NCI-H526 treated with DMSO at 0.1 percent for 48 hours (cell line): ENCODE results near the gene BRIP1.

Experiments used
- DNase-seq: peaks from one replicate; lab custom pipeline; 2025; lab: John Stamatoyannopoulos, UW

BRIP1 gene

GRCh38 chr17:61662186-61662585 lies 201.1 kb downstream of the BRIP1 start:
- DNase-seq = no peak

DNA sequence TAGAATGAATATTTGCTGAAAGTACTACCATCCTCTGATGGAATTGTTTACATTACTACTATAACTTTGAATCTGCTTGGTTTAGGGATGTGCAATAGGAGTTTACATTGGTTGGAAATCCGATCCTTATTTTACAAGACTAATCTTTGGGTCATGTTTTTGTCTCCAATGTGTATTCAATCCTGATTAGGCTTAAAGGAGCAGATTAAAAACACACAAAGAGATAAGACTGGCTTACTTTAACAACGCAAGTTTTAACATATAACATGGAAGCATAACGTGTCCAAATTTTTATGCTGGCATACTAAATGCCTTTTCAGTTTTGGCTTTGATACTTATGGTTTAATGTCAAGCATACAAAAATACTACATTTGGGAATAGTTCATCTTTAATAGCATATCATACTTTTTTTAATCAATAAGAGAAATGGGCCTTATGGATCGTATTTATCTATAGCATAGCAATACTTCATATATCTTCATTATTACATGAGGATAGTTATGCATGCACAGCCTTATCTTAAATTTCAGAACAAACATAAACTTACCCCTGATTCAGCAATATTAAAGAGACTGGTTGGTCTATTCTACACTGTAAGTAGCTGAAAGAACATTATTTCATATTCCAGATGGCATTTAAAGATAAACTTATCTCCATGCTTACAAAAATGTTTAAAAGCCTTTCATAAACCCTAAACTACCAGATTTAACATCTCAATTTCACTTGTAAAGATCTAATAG lies 202.4 kb downstream of the BRIP1 start:
- no peak for DNase-seq

GRCh38 chr17:61659437-61659836 lies 203.9 kb downstream of the BRIP1 start:
- DNase-seq = no peak

DNA sequence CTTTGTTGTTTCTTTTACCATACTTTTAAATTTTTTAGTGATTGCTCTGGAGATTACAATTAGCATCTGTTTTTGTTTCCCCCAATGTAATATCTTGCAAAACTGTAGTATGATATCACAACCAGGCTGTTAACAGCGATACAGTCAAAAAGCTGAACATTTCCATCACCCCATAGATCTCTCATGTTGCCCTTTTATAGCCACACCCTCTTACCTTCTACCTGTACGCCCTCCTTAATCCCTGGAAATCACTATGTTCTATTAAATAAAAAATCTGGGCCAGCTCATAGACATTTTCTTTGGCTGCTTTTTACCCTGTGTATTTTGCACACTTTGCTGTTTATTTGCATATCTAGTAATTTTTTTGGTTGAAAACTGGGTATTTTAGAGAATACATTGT lies 205.1 kb downstream of the BRIP1 start:
- DNase-seq = no peak

DNA sequence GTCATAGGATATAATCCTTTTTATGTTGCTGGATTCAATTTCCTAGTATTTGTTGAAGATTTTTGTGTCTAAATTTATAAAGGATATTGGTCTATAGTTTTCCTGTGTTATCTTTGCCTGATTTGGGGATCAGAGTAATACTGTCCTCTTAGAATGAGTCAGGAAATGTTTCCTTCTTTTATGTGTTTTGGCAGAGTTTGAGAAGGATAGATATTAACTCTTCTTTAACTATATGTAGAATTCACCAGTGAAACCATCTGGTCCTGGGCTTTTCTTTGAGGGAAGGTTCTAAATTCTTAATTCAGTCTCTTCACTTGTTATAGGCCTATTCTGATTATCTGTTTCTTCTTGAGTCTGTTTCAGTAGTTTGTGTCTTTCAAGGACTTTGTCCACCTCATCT lies 206.0 kb downstream of the BRIP1 start:
- DNase-seq = no peak

GRCh38 chr17:61656721-61657217 lies 206.6 kb downstream of the BRIP1 start:
- no peak for DNase-seq

- no peak for DNase-seq
Observed at GRCh38 chr17:61650749-61651148, 212.6 kb downstream of the BRIP1 start.

GRCh38 chr17:61648587-61648986 lies 214.7 kb downstream of the BRIP1 start:
- DNase-seq = no peak

GRCh38 chr17:61647047-61647446 lies 216.3 kb downstream of the BRIP1 start:
- DNase-seq = no peak

- no peak for DNase-seq
Observed at GRCh38 chr17:61646482-61646881, 216.8 kb downstream of the BRIP1 start.

DNA sequence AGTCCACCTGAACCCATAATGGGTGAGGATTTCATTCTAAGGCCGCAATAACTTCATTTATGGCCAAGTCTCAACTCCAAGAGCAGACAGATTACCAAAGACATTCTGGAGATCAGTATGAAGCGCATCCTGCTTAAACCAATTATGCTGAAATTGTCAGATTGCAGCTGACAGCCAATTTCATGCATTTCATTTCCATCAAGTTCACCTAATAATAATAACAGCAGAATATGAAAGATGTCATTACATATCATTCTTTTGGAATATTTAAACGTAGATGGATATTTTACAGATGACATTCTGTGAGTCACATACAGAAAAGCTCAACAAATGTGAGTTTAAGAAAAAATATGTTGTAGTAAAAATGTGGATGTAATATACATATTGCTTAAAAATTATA lies 217.4 kb downstream of the BRIP1 start:
- DNase-seq = no peak

DNA sequence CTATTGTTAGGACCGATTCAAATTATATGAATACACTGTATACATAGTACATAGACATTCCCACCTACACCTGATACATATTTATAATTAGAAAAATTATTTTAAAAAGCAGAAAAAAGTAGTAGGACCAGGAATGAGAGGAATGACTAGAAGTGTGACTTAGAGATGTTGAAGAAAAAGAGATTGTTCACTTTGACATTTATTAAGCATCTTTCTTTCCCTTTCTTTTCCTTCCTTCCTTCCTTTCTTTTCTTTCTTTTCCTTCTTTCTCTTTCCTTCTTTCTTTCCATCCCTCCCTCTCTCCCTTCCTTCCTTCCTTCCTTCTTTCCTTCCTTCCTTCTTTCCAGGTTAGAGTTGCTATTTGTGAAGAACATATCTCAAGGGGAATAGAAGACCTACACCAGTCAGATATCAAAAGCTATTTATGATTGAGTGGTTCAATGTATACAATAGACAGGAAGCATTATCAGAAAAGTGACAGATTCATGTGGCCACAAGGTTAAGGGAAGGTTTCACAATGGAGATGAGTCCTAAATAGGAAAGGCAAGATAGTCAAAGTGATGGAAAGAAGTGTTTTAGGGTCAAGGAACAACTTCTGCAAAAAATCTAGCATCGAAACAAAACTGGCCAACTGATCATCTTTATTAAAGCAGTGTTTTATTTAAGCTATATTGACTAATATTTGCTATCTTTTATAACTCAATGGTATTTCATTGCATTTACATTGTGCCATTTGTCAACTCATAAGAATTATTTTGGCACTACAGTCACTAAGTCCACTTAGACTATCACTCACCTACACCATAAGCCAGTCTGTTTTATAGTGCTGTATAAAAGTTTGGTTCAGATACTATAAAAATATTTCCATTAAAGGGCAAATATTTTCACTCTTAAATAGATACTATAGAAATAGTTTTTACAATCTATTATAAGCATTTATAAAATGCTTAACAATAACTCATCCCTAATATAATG lies 218.2 kb downstream of the BRIP1 start:
- no peak for DNase-seq

DNA sequence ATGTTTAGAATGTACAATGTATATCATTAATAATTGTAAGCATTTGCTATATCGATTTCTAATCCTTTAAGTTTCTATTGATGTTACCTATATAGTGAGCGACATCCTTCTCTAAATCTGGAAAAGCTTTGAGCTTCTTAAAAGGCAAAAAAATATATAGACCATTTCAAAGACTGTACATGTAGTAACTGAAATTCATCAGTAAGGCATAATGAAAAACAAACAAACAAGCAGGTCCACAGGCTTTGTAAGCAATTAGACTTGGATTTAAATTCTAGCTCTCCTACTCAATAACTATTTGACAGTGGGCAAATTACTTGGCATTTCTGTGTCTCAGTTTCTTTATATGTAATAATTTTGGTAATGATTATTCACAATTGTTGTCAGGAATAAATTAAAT lies 220.6 kb downstream of the BRIP1 start:
- no peak for DNase-seq

DNA sequence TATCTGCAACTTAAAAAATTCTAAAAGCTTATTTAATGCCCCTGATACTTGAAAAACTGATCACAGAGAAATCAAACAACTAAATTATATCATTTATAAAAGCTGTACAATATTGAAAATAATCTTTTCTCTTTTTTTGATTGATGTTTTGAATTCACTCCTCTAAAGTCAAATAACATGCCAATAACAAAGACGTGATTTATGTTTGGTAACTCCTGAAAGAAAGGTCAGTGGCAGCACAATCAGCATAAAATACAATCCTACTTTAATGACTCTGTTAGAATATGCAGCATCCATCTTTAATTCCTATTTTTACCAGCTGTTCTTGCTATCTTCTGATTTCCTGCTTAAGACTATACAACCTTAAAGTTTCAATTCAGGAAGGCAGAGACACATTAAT lies 221.6 kb downstream of the BRIP1 start:
- DNase-seq = no peak

DNA sequence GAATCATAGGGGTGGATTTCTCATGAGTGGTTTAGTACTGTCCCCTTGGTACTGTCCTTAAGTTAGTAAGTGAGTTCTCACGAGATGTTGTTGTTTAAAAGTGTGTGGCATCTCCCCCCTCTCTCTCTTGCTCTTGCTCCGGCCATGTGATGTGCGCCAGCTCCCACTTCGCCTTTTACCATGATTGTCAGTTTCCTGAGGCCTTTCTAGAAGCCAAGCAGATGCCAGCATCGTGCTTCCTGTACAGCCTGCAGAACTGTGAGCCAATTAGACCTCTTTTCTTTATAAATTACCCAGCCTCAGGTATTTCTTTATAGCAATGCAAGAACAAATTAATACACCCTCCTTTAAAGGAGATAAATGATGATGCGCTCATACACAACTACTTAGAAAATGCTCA lies 222.2 kb downstream of the BRIP1 start:
- no peak for DNase-seq

DNA sequence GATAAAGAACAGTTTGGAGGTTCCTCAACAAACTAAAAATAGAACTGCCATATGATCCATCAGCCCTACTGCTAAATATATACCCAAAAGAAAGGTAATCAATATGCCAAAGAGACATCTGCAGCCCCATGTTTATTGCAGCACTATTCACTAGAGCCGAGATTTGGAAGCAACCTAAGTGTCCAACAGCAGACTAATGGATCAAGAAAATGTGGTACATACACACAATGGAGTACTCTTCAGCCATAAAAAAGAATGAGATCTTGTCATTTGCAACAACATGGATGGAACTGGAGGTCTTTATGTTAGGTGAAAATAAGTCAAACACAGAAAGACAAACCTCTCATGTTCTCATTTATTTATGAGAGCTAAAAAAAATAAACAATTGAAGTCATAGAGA lies 223.5 kb downstream of the BRIP1 start:
- no peak for DNase-seq

- DNase-seq = no peak
Observed at GRCh38 chr17:61638087-61638486, 225.2 kb downstream of the BRIP1 start.

DNA sequence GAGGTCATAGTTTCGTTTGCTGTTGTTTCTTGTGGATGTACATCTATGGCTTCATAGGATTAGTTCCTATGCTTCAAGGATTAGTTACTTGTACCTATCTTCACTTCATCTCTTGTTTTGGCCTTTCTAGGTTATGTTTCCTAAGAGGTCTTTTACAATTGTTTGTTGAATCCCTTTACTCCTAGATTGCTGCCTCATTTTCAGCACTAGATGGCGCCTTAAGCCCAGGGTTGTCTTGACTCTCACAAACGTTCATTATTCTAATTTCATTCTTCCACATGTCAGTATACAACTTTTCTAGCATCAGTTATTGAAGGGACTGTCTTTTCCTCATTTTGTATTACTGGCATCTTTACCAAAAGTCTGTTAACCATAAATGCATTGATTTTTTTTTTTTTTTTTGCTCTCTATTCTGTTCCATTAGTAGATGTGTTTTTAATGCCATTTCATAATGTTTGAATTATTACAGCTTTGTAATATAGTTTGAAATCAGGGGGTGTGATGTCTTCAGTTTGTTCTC lies 227.4 kb downstream of the BRIP1 start:
- DNase-seq = peak; percentile 11

DNA sequence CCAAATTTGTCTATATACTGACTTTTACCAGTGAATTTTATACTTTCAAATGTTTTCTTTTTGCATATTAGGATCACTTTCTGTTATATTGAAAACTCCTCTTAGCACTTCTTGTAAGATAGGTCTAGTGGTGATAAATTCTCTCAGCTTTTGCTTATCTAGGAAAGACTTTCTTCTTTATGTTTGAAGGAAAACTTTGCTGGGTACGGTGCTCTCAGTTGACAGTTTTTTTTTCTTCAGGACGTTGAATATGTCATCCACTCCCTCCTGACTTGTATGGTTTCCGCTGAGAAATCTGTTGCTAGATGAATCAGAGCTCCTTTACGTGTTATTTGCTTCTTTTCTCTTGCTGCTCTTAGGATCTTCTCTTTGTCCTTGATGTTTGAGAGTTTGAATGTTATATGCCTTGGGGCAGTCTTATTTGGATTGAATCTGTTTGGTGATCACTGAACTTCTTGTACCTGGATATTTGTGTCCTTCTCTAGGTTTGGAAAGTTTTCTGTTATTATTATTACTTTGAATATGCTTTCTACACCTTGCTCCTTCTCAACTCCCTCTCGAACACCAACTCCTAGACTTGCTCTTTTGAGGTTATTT lies 228.3 kb downstream of the BRIP1 start:
- no peak for DNase-seq

GRCh38 chr17:61634011-61634539 lies 229.3 kb downstream of the BRIP1 start:
- DNase-seq = no peak

DNA sequence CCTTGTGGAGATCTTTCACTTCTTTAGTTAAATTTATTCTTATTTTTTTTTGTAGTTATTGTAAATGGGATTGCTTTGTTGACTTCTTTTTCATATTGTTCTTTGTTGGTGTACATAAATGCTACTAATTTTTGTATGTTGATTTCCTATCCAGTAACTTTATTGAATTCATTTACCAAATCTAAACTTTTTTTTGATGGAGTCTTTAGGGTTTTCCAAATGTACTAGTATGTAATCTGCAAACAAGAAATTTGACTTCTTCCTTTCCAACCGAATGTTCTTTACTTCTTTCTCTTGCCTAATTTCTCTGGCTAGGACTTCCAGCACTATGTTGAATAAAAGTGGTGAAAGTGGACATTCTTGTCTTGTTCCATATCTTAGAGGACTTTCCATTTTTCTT lies 230.5 kb downstream of the BRIP1 start:
- no peak for DNase-seq

DNA sequence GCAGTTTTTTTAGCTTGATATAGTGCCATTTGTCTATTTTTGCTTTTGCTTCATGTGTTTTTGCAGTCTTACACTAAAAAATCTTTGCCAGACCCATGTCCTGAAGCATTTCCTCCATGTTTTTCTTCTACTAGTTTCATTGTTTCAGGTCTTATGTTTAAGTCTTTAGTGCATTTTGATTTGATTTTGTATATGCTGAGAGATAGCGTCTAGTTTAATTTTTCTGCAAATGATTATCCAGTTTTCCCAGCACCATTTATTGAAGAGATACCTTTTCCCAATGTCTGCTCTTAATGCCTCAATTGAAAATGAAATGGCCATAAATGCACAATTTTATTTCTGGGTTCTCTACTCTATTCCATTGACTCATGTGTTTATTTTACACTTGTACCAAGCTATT lies 231.5 kb downstream of the BRIP1 start:
- no peak for DNase-seq
